Measurements from ENCODE around the gene LCAT.
"Not testable (repeated sequence)": the region's sequence is repeated elsewhere in the genome, so short reads cannot be mapped to it uniquely, and the experiment has no call there.

The LCAT gene

DNA sequence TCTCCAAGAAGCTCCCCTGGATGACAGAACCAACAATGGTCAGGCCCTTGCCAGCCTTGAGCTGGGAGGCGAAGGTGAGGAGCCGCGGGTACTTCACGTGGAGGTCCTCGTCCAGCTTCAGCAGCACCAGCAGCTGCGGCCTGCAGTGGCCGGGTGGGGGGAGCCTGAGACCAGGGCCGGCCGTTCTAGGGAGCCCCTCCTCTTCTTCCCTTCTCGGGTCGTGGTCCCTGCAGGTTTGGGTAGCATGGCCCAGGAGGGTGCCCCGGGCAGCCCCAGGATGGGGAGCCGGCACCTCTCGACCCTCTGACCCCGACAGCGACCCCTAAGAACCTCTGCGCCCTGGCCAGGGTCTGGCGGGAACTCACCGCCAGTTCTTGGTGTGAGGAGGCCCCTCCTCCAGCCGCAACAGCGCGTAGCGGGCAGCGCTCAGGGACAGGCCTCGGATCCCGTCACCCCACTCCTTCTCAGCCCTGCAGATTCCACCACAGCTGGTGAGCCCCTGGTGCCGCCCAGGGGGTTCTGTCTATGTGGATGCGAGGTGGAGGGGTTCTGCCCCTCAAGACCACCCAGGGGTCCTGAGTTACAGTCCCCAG, 3.1 kb upstream of the LCAT start:
- no peak for DNase-seq

DNA sequence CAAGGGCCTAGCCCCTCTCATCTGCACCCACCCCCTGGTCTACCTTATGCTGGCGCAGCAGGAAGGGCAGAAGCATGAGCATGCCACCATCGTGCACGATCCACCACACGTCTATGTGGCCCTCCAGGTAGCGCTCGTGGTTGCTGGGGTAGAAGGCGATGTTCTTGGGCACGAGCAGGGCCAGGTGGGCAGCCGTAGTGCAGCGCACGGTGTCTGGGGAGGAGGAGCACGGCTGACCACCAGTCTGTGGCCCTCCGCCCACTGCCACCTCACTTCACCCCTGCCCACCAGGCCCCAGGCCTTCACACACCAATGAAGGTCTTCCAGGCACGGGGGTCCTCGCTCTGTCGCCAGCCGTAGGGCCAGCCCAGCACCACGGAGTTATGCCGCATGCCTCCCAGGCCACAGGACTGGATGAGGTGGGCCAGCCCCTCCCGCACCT, 2.2 kb upstream of the LCAT start:
- no peak for DNase-seq

DNA sequence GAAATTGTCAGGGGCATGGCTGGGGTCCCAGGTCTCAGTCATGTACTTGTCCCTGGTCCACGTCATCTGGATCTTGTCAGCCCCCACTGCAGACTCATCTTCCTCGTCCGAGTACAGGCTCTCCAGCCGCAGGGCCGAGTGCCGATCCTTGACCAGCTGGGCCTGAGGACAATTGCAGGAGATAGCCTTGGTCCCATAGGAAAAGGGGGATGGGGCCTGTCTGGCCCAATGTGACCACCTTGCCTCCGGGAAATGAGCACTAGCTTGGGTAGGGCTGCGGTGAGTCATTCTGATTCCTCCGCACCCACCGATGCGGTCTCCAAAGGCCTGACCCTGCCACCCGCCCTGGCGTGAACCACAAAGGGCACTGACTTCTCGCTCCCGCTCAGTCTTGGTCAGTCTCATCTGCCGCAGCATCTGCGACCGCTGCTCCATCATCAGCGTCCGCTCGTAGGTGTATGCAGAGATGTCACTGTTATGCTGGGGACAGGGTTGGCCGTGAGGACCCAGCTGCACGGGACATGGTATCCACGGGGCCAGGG, 1.5 kb upstream of the LCAT start:
- DNase-seq = no peak

DNA sequence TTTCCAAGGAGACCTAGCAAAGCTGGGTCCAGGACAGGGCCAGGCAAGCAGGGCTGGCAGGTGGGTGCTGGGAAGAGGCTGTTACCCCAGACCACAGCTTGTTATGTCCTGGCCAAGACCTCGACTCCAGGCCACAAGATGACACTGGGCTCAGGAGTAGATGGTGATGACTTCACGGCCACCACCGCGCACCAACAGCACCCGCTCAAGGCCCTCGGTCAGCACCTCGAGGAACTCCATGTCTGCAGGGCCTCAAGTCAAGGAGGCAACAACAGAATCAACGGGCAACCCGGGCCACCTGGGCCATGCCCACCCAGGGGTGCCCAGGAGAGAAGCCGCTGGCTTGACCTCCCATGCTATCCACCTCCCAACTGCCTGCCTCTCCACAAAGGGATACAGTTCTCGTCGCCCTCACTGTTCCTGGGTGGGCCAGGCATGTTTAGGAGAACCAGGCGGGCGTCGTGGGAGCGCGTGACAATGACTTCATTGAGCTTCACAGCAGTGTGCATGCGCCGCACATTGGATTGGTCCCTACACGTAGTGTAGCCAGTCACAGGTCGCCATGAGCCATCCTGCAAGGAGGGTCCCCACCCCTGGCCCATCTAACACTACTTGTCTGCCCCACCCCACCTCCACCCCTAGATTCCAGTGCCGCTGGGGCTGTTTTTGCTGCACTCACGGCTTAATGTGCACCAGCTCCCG, 921 bp upstream of the LCAT start:
- no peak for DNase-seq

DNA sequence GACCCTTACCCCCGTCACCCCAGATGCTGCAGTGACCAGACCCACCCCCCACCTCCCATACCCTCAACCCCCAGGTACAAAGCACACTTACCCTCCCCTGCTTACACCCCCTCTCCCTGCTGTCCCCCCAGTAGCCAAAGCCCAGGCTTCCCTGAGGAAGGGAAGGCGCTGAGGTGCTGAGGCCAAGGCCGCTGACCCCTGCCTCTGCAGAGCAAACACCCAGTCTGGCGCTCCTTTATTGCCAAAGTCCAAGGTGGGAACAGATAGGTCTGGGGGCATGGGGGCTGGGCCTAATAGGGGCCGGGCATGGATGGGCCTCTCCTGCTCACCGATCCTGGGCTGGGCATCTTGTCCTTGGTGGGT, 683 bp downstream of the LCAT start:
- DNase-seq = no peak

DNA sequence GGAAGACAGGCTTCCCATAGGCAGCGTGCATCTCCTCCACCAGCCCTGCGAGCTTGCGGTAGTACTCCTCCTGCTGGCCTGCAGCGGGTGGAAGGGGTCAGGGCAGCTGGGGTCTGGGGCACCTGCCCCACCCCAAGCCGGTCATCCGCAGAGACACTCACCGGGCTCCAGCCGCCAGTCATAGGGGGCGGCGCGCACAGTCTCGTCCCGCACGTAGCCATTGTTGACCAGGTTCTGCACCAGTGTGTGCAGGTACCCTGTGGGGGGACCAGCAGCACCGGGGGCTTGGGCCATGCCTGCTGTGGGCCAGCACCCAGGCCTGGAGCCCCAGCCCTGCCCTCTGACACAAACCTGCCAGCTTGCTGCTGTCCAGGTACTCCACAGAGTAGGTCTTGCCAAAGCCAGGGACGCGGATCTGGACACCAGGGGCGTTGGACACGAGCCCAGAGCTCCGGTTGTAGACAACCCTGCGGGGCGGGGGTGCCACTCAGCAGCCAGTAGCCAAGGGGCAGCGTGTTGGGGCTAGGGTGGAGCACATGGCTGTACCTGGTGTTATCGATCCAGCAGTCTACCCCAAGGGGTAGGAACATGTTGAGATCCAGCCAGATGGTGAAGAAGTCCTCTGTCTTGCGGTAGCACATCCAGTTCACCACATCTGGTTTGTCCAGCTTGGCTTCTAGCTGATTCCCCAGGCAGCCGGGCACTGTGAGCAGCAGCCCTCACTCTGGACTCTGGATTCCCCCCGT, 1.2 kb downstream of the LCAT start:
- no peak for DNase-seq

DNA sequence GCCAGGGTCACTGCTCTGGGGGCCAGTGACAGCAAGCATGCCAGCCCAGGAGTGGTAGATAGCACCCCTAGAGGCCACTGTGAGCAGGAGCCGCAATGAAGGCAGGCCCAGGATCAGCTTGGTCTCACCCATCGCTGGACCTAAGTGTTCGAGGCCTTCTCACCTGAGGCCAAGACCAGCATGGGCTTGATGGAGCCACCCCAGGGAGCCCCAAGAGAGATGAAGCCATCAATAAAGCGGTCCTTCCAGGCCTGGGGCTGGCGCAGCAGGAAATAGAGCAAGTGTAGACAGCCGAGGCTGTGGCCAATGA, 1.8 kb downstream of the LCAT start:
- peak; percentile 34 to 37 for DNase-seq

DNA sequence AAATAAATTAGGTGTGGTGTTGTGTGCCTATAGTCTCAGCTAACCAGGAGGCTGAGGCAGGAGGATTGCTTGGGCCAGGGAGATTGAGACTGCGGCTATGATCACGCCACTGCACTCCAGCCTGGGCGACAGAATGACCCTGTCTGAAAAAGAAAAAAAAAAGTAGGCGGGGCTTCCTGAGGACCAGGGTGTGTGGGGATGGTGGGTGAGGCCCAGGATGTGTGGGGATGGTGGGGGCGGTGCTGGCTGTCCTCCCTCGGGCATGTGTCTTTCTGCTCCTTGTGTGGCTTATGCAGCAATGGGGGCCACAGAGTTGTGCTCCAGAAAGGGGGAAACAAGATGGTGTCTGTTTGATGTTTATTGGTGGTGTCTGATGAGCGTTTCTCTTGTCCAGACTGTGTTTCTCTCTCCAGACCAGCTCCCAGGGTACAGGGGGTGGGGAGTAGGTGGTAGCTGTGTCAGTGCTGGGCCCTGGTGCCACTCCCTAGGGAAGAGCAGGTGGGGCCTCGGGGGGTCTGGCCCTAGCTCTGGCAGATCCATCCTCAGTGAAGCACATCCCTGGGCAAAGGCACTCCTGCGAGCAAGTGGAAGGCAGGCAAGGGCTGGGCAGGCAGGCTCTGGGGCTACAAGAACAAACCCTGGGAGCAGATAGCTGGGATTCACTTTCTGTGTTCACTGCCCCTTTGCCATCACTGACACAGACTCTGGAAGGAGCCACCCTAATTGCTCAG, 2.3 kb downstream of the LCAT start:
- no peak for DNase-seq

DNA sequence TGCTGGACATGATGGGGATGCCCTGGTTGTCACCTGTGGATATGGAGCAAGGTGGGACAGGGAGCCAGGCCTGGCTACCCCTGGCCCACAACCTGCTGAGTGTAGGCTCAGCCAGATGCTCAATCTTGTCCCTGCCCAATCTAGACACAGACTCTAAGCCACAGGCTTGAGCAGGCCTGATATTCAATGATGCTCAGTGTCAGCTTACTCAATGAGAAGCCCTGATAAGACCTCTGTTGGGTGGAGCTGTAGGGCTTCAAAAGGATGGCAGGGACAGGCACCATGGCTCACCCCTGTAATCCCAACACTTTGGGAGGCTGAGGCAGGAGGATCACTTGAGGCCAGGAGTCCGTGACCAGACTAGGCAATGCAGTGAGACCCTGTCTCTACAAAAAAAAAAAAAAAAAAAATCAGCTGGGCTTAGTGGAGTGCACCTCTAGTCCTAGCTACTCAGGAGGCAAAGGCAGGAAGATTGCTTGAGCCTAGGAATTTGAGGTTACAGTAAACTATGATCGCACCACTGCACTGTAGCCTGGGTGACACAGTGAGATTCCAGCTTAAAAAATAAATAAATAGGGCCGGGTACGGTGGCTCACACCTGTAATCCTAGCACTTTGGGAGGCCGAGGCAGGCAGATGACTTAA, 3.4 kb downstream of the LCAT start:
- no peak for DNase-seq

DNA sequence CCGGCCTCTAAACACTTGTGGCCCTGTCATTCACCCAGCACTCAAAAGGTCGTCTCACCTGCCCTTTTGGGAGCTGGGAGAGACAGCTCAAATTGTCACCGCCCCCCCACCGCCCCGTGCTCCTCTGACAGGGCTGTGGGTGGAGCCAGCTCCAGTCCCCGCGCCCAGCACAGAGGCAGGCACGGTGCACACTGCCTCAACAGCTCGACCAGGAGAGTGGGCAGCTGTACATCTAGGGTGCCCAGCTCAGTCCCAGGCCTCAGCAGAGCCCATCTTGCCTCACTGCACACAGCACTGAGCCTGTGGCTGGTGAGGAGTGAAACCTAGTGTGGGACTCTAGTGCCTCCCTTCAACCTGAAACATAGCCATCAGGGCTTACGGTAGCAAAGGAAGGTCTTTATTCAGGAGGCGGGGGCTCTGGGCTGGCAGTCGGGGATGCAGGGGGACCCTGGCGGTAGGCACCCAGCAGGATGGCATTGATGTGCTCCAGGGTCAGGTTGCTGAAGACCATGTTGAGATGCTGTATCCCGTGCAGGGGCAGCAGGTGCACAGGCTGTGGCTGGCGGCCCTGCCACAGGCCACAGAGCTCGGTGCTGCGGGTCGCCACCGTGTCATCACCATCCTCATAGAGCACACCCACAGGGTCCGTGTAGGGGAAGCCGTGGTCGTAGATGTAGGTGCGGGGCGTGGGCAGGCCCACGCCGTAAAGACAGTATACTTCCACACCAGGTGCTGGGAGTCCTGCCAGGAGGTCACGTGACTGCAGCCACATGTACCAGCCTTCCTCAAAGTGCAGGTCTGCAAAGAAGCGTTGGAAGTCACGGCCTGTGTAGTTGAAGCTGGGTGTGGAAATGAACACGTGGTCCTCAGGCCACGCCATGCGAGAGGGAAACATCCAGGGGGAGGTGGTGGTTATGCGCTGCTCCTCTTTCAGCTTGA, 4.1 kb downstream of the LCAT start:
- peak; percentile 27 to 43 for DNase-seq

DNA sequence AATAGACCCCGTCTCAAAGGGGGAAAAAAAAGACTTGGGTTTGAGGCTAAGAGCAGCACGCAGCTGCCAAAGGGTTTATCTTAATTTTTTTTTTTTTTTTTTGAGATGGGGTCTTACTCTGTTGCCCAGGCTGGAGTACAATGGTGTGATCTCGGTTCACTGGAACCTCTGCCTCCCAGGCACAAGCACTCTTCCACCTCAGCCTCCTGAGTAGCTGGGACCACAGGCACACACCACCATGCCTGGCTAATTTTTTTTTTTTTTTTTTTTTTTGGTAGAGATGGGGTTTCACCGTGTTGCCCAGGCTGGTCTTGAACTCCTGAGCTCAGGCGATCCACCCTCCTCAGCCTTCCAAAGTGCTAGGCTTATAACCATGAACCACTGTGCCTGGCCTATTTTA, 6.2 kb downstream of the LCAT start:
- DNase-seq = not testable (repeated sequence)

DNA sequence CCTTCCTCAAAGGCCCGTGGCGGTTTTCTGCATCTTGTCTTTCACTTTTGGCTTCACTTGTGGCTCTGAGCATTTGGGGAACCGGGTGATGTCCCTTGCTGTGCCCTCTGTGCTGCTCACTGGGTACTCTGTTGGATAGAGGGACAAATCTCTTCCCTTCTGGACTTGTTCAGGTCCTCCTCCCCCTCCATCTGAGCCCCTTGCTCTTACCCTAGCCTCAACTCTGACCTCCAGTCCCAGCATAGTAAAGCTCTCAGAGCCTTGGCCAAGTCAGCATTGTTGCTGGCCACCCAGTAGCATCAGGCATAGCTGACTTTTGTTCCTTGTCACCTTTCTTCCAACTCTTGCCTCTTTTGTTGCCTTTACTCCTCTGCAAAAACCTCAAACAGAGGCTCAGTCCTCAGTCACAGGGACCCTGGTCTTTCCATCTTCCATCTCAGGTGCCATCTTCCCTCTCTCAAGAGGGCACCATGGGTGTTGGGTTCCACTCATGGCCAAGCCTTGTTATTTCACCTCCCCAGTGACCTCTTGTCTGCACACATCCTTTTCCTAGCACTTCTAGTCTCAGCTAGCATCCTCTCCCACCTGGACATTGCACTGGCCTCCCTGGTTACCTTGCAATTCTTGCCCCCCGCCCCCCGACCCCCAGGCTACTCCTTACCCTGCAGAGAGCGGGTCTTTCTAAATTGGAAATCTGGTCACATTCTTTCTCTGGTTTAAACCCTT, 6.9 kb downstream of the LCAT start:
- DNase-seq = peak; percentile 83 to 85

DNA sequence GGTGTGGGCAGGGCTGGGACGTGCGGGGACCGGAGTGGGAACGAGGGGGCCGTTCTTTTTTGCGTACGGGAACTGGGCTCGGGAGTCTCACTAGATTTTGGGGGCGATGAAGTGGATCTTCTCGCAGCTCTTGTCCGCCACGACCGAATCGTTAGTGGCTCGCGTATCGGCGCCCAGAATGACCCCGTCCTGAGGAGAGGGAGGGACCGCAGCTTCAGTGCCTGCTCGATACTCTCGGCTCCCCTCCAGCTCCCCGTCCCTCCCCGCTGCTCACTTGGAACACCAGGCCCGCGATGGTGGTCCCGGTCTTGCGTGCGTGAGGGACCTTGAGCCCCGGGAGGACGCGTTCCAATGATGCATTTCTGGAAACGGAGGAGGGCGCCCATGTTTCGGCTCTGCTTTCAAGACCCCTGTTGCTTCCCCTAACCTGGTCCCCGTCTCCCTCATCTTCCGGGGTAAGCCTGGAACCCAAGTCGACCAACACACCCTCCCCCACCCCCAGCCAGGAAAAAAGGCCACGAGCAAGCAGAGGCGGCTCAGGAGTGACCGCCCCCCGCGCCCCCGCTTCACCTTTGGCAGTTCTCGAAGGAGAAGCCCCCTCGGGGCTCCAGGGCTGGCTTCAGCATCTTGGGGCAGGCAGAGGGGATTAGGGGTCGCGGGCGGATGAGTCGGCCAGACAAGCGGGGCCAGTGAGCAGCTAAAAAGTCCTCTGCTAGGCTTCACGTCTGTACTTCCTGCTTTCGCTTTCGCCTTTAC, 7.6 kb downstream of the LCAT start, which contains the start of gene PSMB10:
TSS of gene PSMB10 (minus strand) at position 727 of the 756 bp plus-strand sequence. CDS start at position 626, 101 bp downstream.
- no peak for DNase-seq

DNA sequence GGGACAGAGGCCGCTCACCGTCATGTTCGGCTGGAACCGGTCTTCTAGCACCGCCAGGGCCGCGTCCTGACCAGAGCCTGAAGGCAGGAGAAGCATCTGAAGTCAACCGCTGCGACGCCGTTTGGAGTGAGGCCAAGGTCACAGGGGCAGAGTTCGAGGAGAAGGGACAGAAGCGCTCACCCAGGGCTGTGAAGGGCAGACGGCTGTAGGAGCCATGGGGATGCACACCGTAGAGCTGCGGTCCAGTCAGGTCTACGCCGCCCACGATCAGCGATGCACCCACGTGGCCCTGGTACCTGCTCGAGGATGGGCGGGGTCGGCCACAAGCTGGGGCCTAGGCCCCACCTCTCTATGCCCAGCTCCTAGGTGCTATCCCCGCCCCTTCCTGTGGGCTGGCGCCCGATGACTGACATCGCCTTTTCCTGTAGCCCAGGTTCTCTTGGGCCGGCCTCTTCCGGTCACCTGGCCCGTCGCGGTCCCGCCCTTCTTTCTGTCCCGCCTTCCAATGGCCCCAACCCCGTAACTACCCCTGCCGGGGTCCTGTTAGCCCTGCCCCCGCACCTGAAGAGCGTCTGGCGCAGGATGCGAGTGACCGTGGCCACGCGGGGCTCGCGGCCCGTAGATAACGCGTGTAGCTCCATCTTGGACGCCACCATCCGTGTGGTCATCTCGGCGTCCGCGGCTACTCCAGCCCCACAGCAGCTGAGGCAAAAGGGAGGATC, 8.4 kb downstream of the LCAT start:
- peak; percentile 96 to 97 for DNase-seq

DNA sequence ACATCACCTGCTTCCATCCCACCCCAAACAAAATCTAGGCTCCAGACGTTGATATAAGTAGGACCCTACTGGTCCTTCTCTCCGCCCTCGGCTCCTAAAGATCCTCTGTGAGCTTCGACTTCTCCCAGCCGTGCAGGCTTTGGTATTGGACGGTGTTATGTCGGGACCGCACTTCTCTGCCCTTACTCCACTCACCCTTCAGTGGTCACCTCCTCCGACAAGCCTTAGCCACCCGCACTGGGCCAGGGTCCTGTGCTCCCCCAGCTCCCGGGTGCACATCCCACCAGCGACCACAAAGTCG, 8.9 kb downstream of the LCAT start:
- no peak for DNase-seq

DNA sequence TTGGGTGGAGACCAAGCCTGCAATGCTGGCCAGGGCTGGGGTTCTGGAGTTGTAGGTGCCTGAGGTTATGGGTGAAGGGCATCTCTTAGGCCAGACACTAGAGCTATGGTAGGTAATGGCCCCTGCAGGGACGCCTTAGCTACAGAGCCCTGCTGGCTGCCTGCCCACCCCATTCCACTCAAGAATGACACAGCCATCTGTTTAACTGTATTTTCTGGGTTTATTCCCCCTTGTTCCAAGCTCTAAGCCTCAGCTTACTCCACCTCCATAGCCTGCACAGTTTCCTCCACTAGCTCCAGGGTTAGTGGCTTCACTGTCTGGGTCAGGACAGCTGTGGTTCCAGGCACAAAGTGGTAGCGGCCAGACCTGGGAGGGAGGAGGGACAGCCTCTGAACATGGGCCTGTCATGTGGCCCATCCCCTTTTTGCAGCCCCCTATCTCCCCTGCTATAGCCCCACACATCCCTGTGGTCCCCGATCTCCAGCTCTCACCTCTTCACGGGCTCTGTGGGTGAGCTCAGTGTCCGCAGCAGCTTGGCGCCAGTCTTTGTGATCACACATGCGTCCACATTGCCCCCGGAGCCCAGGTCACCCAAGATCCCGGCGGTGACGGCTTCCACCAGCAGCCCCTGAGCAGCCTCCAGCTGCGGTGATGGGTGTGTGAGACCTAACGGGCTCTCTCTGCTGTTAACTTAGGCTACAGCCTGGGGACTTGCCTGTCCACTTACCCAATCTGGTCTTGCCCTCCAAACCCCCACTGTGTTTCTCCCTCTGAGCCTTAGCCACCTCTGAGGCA, 9.4 kb downstream of the LCAT start:
- no peak for DNase-seq

DNA sequence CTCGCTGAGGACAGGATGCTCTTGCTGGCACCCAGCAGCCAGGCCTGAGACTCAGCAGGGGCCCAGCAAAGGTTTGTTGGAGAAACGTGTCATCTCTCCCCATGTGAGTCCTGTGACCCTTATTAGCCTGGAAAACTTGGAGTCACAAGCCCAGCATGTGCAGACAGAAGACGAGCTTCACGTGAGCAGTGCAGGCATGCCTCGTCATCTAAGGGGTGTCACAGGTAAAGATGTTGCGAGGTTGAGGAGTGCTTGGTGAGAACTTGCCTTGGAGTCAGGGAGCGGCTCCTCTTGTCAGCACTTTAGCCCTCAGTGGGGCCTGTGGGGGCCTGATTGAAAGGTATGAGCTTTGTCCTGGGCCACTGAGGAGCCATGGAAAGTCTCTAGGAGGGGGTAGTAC, 10.1 kb downstream of the LCAT start:
- no peak for DNase-seq

DNA sequence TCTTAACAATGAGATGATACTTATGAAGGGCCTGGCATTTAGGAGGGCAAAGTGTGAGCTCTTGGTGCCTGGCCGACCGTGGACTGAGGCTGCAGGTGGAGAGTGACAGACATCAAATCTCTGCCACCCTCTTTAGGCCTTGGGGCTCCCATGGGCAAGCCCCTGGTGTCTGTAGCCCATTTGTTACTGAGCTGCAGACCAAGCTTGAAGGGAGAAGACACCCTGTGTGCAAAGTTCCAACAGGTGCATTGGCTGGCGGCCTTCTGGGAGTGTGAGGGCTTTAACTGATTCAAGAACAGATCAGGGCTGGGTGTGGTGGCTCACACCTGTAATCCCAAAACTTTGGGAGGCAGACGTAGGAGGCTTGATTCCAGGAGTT, 11.5 kb downstream of the LCAT start:
- no peak for DNase-seq
